ENCODE measurements around the gene BBOX1. TPM values are rescaled to one million over a fixed set of nuclear protein-coding genes. Genes with fewer than 3 reads are reported as not detected.

Gene BBOX1
- total and polyA plus RNA-seq, 2 of the 8 experiments (the other 6 are each of a cell fraction or from before 2014, with no cell fraction given): not detected

- Histone ChIP-seq H3K4ac (replicated peaks; ENCODE audit: insufficient read length, low read depth, low read length) (no peak overlapping the region), H2BK120ac (replicated peaks; ENCODE audit: low read depth, low read length) (no peak overlapping the region), H4K5ac (ENCODE audit: insufficient read length, low read depth, low read length) (no peak overlapping the region), H3K27me3 (replicated peaks in 1 of 4; ENCODE audit: control insufficient read depth in 3 of 4, extremely low read depth in 1 of 4, insufficient read depth in 3 of 4, low read length in 3 of 4) (no peaks in the 10 kb centered on the region), H3K23ac (ENCODE audit: insufficient read length) (no peak overlapping the region), H3K79me2 (ENCODE audit: control insufficient read depth in 1 of 2, insufficient read depth in 2 of 2, low read length in 2 of 2) (no peaks in the 10 kb centered on the region), H2BK15ac (ENCODE audit: low read length) (no peak overlapping the region), H2BK5ac (ENCODE audit: low read depth, low read length) (no peak overlapping the region), H3K14ac (ENCODE audit: insufficient read length) (no peak overlapping the region), H3K4me2 (ENCODE audit: insufficient read depth in 1 of 2, low read depth in 2 of 2, low read length in 2 of 2) (no peak overlapping the region), H3K23me2 (ENCODE audit: low read depth, low read length) (no peaks in the 10 kb centered on the region), H4K8ac (ENCODE audit: extremely low read depth, insufficient read depth, low read length) (no peak overlapping the region), H2BK12ac (ENCODE audit: low read depth, low read length) (no peak overlapping the region), H3K36me3 (ENCODE audit: control insufficient read depth in 2 of 4, insufficient read depth in 4 of 4, low read length in 3 of 4) (no peaks in the 10 kb centered on the region), H2BK20ac (ENCODE audit: low read length) (no peak overlapping the region), H3K4me3 (ENCODE audit: extremely low read depth in 1 of 4, insufficient read depth in 2 of 4, low read depth in 3 of 4, low read length in 4 of 4) (no peak overlapping the region), H3K4me1 (replicated peaks in 1 of 4; ENCODE audit: control insufficient read depth in 3 of 4, insufficient read depth in 4 of 4, low read length in 3 of 4) (no peaks in the 10 kb centered on the region), H3K56ac (replicated peaks; ENCODE audit: insufficient read length, low read depth, low read length) (no peak overlapping the region), H3K9me3 (ENCODE audit: insufficient read depth in 2 of 2, low read depth in 1 of 2, low read length in 1 of 2) (no peaks in the 10 kb centered on the region; a peak in 1 of 4 replicates), H3K18ac (ENCODE audit: extremely low read depth, low read length) (no peak overlapping the region), H2AFZ (ENCODE audit: low read length) (no peak overlapping the region), H3K79me1 (ENCODE audit: low read depth, low read length) (no peaks in the 10 kb centered on the region), H3K9ac (replicated peaks in 1 of 4; ENCODE audit: extremely low read depth in 1 of 4, low read depth in 3 of 4, low read length in 3 of 4) (no peak overlapping the region), H3K27ac (ENCODE audit: low read depth, low read length) (no peak overlapping the region), H2AK5ac (ENCODE audit: low read depth, low read length) (no peak overlapping the region), H4K91ac (replicated peaks; ENCODE audit: insufficient read length, low read length) (no peak overlapping the region), H4K20me1 (replicated peaks in 1 of 2; ENCODE audit: control insufficient read depth in 1 of 2, insufficient read depth in 2 of 2, low read length in 2 of 2) (no peaks in the 10 kb centered on the region)
- FAIRE-seq (no peak), DNase-seq (ENCODE audit: low read depth in 1 of 2, low spot score in 2 of 2) (no peak)
- POLR2A ChIA-PET (ENCODE audit: partially characterized antibody): no interaction called here
- CTCF ChIA-PET (ENCODE audit: partially characterized antibody): no interaction called here
- TF ChIP-seq SP1 (IDR thresholded peaks at IDR 0.05; ENCODE audit: low read depth, low read length) (no peak), HDAC6 (IDR thresholded peaks at IDR 0.05; ENCODE audit: low read depth, low read length) (no peak), EGR1 (IDR thresholded peaks at IDR 0.05; ENCODE audit: borderline replicate concordance, low read depth, low read length) (no peak), SUZ12 (IDR thresholded peaks at IDR 0.05; ENCODE audit: low read length) (no peak), RXRA (IDR thresholded peaks at IDR 0.05; ENCODE audit: insufficient read depth, low read depth, low read length) (no peak), ATF3 (IDR thresholded peaks at IDR 0.05; ENCODE audit: insufficient read depth, low read depth, low read length) (no peak)
Measured at GRCh38 chr11:27129686-27130085, 89.1 kb downstream of the BBOX1 start.

Measured in H1 (cell line).